ENCODE measurements around the gene ATP9A.

ATP9A gene

GRCh38 chr20:51691703-51692102, 76.5 kb downstream of the ATP9A start:
- TF ChIP-seq REST (IDR thresholded peaks at IDR 0.05; ENCODE audit: insufficient replicate concordance, low read depth) (no peak), SPI1 (IDR thresholded peaks at IDR 0.05; ENCODE audit: borderline replicate concordance, low read depth) (no peak), CTCF (IDR thresholded peaks at IDR 0.05; ENCODE audit: insufficient read depth, low read length) (no peak), GABPA (IDR thresholded peaks at IDR 0.05; ENCODE audit: low read depth) (no peak), POLR2AphosphoS5 (IDR thresholded peaks at IDR 0.05; ENCODE audit: low read depth) (no peak)

GRCh38 chr20:51688600-51689244, 79.5 kb downstream of the ATP9A start:
- no peak overlapping the region for H3K4me3 ChIP-seq (replicated peaks; ENCODE audit: insufficient read depth, low read length)
- no peak overlapping the region for H3K27ac ChIP-seq (replicated peaks)
- no peak for TF ChIP-seq SPI1 (IDR thresholded peaks at IDR 0.05; ENCODE audit: borderline replicate concordance, low read depth)
- no peak for TF ChIP-seq REST (IDR thresholded peaks at IDR 0.05; ENCODE audit: insufficient replicate concordance, low read depth)
- DNase-seq (ENCODE audit: low read depth in 1 of 2, low spot score in 1 of 2), result no peak
- H3K27me3 ChIP-seq (ENCODE audit: insufficient read depth, poor library complexity, severe bottlenecking), result no peaks in the 10 kb centered on the region

More at GRCh38 chr20:51691703-51692102, 76.5 kb downstream of the ATP9A start:
- no peak overlapping the region for H3K4me3 ChIP-seq (replicated peaks; ENCODE audit: insufficient read depth, low read length)
- no peak for DNase-seq (ENCODE audit: low read depth in 1 of 2, low spot score in 1 of 2)
- H3K27me3 ChIP-seq (ENCODE audit: insufficient read depth, poor library complexity, severe bottlenecking), result no peaks in the 10 kb centered on the region
- H3K27ac ChIP-seq (replicated peaks), result no peak overlapping the region

- H3K4me3 ChIP-seq (replicated peaks; ENCODE audit: insufficient read depth, low read length), result no peak overlapping the region
Measured at GRCh38 chr20:51687630-51688029, 80.6 kb downstream of the ATP9A start.

More at GRCh38 chr20:51687630-51688029, 80.6 kb downstream of the ATP9A start:
- Histone ChIP-seq H3K27me3 (ENCODE audit: insufficient read depth, poor library complexity, severe bottlenecking) (no peaks in the 10 kb centered on the region), H3K27ac (replicated peaks) (no peak overlapping the region)
- DNase-seq (ENCODE audit: low read depth in 1 of 2, low spot score in 1 of 2), result no peak
- no peak for TF ChIP-seq REST (IDR thresholded peaks at IDR 0.05; ENCODE audit: insufficient replicate concordance, low read depth)
- TF ChIP-seq CTCF (IDR thresholded peaks at IDR 0.05; ENCODE audit: insufficient read depth, low read length), result no peak
- TF ChIP-seq POLR2AphosphoS5 (IDR thresholded peaks at IDR 0.05; ENCODE audit: low read depth), result no peak
- TF ChIP-seq GABPA (IDR thresholded peaks at IDR 0.05; ENCODE audit: low read depth), result no peak
- TF ChIP-seq SPI1 (IDR thresholded peaks at IDR 0.05; ENCODE audit: borderline replicate concordance, low read depth), result no peak

Data from HL-60 (cell line).